KMS-11 (cell line): ENCODE data around the gene KIF17.

ENCODE experiments used
- H2AFZ ChIP-seq: fragments of 200-600 bp; sonication (generic); 2 replicates; pipeline ENCODE4 v1.6.1; 2016; ENCODE audit warnings: antibody characterized with exemption, mixed run types, low read depth
- H3K27ac ChIP-seq: fragments of 200-600 bp; sonication (generic); 2 replicates; pipeline ENCODE4 v1.6.1; 2016; ENCODE audit warnings: mild to moderate bottlenecking, mixed run types
- H3K27me3 ChIP-seq: fragments of 200-600 bp; sonication (generic); 2 replicates; pipeline ENCODE4 v1.6.1; 2017; ENCODE audit warnings: mild to moderate bottlenecking, low read depth, mixed run types, moderate library complexity; ENCODE audit not compliant: insufficient read depth
- H3K36me3 ChIP-seq: fragments of 200-600 bp; sonication (generic); 2 replicates; pipeline ENCODE4 v1.6.1; 2017; ENCODE audit warnings: mild to moderate bottlenecking, mixed run types; ENCODE audit not compliant: insufficient read depth
- H3K4me1 ChIP-seq: fragments of 200-600 bp; sonication (generic); 2 replicates; pipeline ENCODE4 v1.6.1; 2016; ENCODE audit warnings: mild to moderate bottlenecking, low read depth, mixed run types; ENCODE audit not compliant: poor library complexity, severe bottlenecking
- H3K4me2 ChIP-seq: fragments of 200-600 bp; sonication (generic); 2 replicates; pipeline ENCODE4 v1.7.0; 2016; ENCODE audit warnings: mild to moderate bottlenecking, mixed run types
- H3K4me3 ChIP-seq: fragments of 200-600 bp; sonication (generic); IDR thresholded peaks from 2 replicates; pipeline ENCODE4 v1.6.1; 2017; ENCODE audit warnings: low read depth, low read length, mixed read lengths; ENCODE audit not compliant: insufficient read depth
- H3K79me2 ChIP-seq: fragments of 200-600 bp; sonication (generic); 2 replicates; pipeline ENCODE4 v1.6.1; 2016; ENCODE audit warnings: low read depth, mixed run types; ENCODE audit not compliant: insufficient read depth
- H3K9ac ChIP-seq: fragments of 200-600 bp; sonication (generic); 2 replicates; pipeline ENCODE4 v1.6.1; 2016; ENCODE audit warnings: mild to moderate bottlenecking, mixed run types
- H4K20me1 ChIP-seq: fragments of 200-600 bp; sonication (generic); 2 replicates; pipeline ENCODE4 v1.6.1; 2016; ENCODE audit warnings: mild to moderate bottlenecking, mixed run types; ENCODE audit not compliant: insufficient read depth
- TF ChIP-seq, protein P1 (sequence below): fragments of 200-600 bp; sonication (generic); conservative IDR thresholded peaks from 2 replicates; pipeline ENCODE4 v1.6.1; 2017; ENCODE audit warnings: low read depth, mild to moderate bottlenecking, antibody characterized with exemption, low read length, moderate library complexity, mixed read lengths

The KIF17 gene

GRCh38 chr1:20729155-20729931, 11.5 kb upstream of the KIF17 start:
- Histone ChIP-seq H3K27me3 (peaks cover 64% of the 10 kb centered on the region), H3K4me3 (no peak overlapping the region), H3K4me2 (no peak overlapping the region), H3K79me2 (no peaks in the 10 kb centered on the region), H3K36me3 (no peaks in the 10 kb centered on the region), H3K4me1 (peaks cover 22% of the 10 kb centered on the region), H3K27ac (no peak overlapping the region), H2AFZ (no peak overlapping the region), H4K20me1 (no peaks in the 10 kb centered on the region), H3K9ac (no peak overlapping the region)
- TF ChIP-seq, protein P1, sequence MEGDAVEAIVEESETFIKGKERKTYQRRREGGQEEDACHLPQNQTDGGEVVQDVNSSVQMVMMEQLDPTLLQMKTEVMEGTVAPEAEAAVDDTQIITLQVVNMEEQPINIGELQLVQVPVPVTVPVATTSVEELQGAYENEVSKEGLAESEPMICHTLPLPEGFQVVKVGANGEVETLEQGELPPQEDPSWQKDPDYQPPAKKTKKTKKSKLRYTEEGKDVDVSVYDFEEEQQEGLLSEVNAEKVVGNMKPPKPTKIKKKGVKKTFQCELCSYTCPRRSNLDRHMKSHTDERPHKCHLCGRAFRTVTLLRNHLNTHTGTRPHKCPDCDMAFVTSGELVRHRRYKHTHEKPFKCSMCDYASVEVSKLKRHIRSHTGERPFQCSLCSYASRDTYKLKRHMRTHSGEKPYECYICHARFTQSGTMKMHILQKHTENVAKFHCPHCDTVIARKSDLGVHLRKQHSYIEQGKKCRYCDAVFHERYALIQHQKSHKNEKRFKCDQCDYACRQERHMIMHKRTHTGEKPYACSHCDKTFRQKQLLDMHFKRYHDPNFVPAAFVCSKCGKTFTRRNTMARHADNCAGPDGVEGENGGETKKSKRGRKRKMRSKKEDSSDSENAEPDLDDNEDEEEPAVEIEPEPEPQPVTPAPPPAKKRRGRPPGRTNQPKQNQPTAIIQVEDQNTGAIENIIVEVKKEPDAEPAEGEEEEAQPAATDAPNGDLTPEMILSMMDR: no peak

- no peak overlapping the region for H3K9ac ChIP-seq
- H3K79me2 ChIP-seq: no peaks in the 10 kb centered on the region
- H3K27me3 ChIP-seq: peaks cover 64% of the 10 kb centered on the region
- H3K27ac ChIP-seq: no peak overlapping the region
- H3K4me1 ChIP-seq: peaks cover 15% of the 10 kb centered on the region
- no peaks in the 10 kb centered on the region for H3K36me3 ChIP-seq
- no peaks in the 10 kb centered on the region for H4K20me1 ChIP-seq
- TF ChIP-seq, protein P1: no peak
- H2AFZ ChIP-seq: no peak overlapping the region
- no peak overlapping the region for H3K4me2 ChIP-seq
- H3K4me3 ChIP-seq: no peak overlapping the region
These were observed 10.8 kb upstream of the KIF17 start for GRCh38 chr1:20728371-20729154.

- Histone ChIP-seq H3K79me2 (no peaks in the 10 kb centered on the region), H3K27ac (no peak overlapping the region), H3K4me1 (peaks cover 10% of the 10 kb centered on the region), H3K4me2 (no peak overlapping the region), H4K20me1 (no peaks in the 10 kb centered on the region), H3K4me3 (no peak overlapping the region), H3K36me3 (no peaks in the 10 kb centered on the region), H3K27me3 (peaks cover 64% of the 10 kb centered on the region), H3K9ac (no peak overlapping the region), H2AFZ (no peak overlapping the region)
- TF ChIP-seq, protein P1: no peak
These were observed 10.0 kb upstream of the KIF17 start for GRCh38 chr1:20727746-20728316.

- Histone ChIP-seq H3K9ac (no peak overlapping the region), H4K20me1 (no peaks in the 10 kb centered on the region), H3K4me1 (peaks cover 5% of the 10 kb centered on the region), H3K36me3 (no peaks in the 10 kb centered on the region), H3K4me3 (no peak overlapping the region), H3K27me3 (peaks cover 64% of the 10 kb centered on the region), H2AFZ (no peak overlapping the region), H3K4me2 (no peak overlapping the region), H3K27ac (no peak overlapping the region), H3K79me2 (no peaks in the 10 kb centered on the region)
- TF ChIP-seq, protein P1: no peak
These were observed 9.3 kb upstream of the KIF17 start for GRCh38 chr1:20726932-20727745.
